Trophoblast cell (in vitro differentiated cells and primary cell): ENCODE measurements around the gene KRT76.

ENCODE experiments used
- DNase-seq, 2 donors: peaks; one replicate each; pipeline ENCODE4 v3.0.0-alpha.2; 2016
- H2AFZ ChIP-seq: 2 replicates; pipeline ENCODE4 v1.6.1; 2013; ENCODE audit warnings: low read length, moderate library complexity, mild to moderate bottlenecking; ENCODE audit not compliant: insufficient read depth, poor library complexity
- H2AK5ac ChIP-seq: 2 replicates; pipeline ENCODE4 v1.6.1; 2013; ENCODE audit warnings: mild to moderate bottlenecking, low read length
- H2BK120ac ChIP-seq: 2 replicates; pipeline ENCODE4 v1.6.1; 2013; ENCODE audit warnings: low read length, mild to moderate bottlenecking, moderate library complexity; ENCODE audit not compliant: insufficient read depth, poor library complexity
- H2BK12ac ChIP-seq: 2 replicates; pipeline ENCODE4 v1.6.1; 2013; ENCODE audit warnings: mild to moderate bottlenecking, low read length, moderate library complexity
- H2BK5ac ChIP-seq: 2 replicates; pipeline ENCODE4 v1.6.1; 2013; ENCODE audit warnings: low read length, low read depth, moderate library complexity, mild to moderate bottlenecking; ENCODE audit not compliant: poor library complexity
- H3K14ac ChIP-seq: 2 replicates; pipeline ENCODE4 v1.6.1; 2013; ENCODE audit warnings: mild to moderate bottlenecking, low read length
- H3K18ac ChIP-seq: 2 replicates; pipeline ENCODE4 v1.6.1; 2013; ENCODE audit warnings: mild to moderate bottlenecking, low read length
- H3K23ac ChIP-seq: 2 replicates; pipeline ENCODE4 v1.6.1; 2013; ENCODE audit warnings: low read length
- H3K27ac ChIP-seq: 2 replicates; pipeline ENCODE4 v1.5.1; 2013; ENCODE audit warnings: low read depth, mild to moderate bottlenecking, inconsistent platforms, low read length, moderate library complexity
- H3K27me3 ChIP-seq: 2 replicates; pipeline ENCODE4 v1.6.1; 2013; ENCODE audit warnings: inconsistent platforms, mild to moderate bottlenecking, low read length, moderate library complexity; ENCODE audit not compliant: insufficient read depth
- H3K36me3 ChIP-seq, 2 experiments: 1 replicate in 1 of 2; 2 replicates in 1 of 2; pipeline ENCODE4 v1.6.1; 2013; ENCODE audit warnings: low read length in 2 of 2, mild to moderate bottlenecking in 2 of 2, moderate library complexity in 1 of 2; ENCODE audit not compliant: insufficient read depth in 2 of 2, control insufficient read depth in 1 of 2
- H3K4ac ChIP-seq: 2 replicates; pipeline ENCODE4 v1.6.1; 2013; ENCODE audit warnings: low read depth, mild to moderate bottlenecking, low read length, moderate library complexity
- H3K4me1 ChIP-seq, 2 experiments: 1 replicate in 1 of 2; 2 replicates in 1 of 2; pipeline ENCODE4 v1.6.1; 2013; ENCODE audit warnings: low read length in 2 of 2, mild to moderate bottlenecking in 2 of 2, moderate library complexity in 1 of 2; ENCODE audit not compliant: insufficient read depth in 2 of 2, control insufficient read depth in 1 of 2
- H3K4me2 ChIP-seq: 2 replicates; pipeline ENCODE4 v1.6.1; 2013; ENCODE audit warnings: inconsistent platforms, mild to moderate bottlenecking, low read length, moderate library complexity
- H3K4me3 ChIP-seq: 2 replicates; pipeline ENCODE4 v1.5.1; 2013; ENCODE audit warnings: mild to moderate bottlenecking, low read depth, low read length, inconsistent platforms
- H3K79me1 ChIP-seq: one replicate; pipeline ENCODE4 v1.6.1; 2013; ENCODE audit warnings: low read length
- H3K79me2 ChIP-seq: 2 replicates; pipeline ENCODE4 v1.6.1; 2013; ENCODE audit warnings: low read length, mild to moderate bottlenecking; ENCODE audit not compliant: control insufficient read depth, insufficient read depth, poor library complexity
- H3K9ac ChIP-seq: 2 replicates; pipeline ENCODE4 v1.6.1; 2013; ENCODE audit warnings: mild to moderate bottlenecking, low read length
- H3K9me3 ChIP-seq: 2 replicates; pipeline ENCODE4 v1.6.1; 2013; ENCODE audit warnings: low read depth, mild to moderate bottlenecking, control low read depth, inconsistent platforms, low read length; ENCODE audit not compliant: insufficient read depth
- H4K12ac ChIP-seq: 2 replicates; pipeline ENCODE4 v1.6.1; 2013; ENCODE audit warnings: low read depth, mild to moderate bottlenecking, low read length, moderate library complexity
- H4K8ac ChIP-seq: 2 replicates; pipeline ENCODE4 v1.6.1; 2013; ENCODE audit warnings: low read depth, mild to moderate bottlenecking, low read length, moderate library complexity
- H4K91ac ChIP-seq: one replicate; pipeline ENCODE4 v1.6.1; 2013; ENCODE audit warnings: low read depth, mild to moderate bottlenecking, low read length, moderate library complexity
- WGBS: extraction: QIAGEN DNeasy Blood & Tissue Kit; methylation state at CpG from one replicate; pipeline ENCODE4 v1.1.7; 2013; ENCODE audit warnings: missing lambda C conversion rate; ENCODE audit not compliant: insufficient read length, insufficient coverage; ENCODE audit errors: extremely low coverage; 5-methylcytosine and 5-hydroxymethylcytosine counted together

The KRT76 gene

DNA sequence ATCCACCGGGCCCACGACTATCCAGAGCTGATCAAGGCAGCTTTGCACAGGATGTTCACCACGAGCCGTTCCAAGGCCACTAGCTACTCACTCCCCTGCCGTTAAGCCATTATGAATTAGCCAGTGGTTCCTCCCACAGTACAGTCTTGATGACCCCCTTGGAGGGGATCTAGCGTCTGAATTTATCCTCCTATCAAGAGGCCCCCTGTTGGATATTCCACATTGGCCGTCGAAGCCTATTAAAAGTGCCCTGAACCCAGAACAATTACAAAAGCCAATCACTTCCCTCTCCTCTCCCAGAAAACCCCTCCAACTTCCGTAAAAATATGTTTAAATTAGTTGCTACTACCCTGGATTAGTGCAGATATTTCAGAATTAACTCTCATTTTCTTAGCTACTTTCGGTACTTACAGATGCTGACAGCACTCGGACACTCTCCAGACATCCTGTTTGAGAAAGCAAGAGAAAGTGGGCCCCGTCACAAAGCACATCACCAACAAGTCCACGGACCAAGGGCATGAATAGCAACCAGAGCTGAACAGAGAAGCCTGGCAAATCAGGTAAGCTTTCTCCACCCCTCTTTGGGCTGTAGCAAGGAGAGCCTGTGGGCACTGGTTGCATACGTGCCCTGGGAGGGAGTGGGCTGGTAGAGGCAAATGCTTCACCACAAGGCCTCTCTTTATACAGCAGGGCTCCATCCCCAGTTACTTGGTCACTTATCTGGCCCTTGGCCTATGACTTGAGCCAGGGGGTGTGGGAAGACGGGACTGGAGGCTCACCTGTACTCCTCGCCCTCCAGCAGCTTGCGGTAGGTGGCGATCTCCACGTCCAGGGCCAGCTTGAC lies 13.5 kb upstream of the KRT76 start:
- Histone ChIP-seq H2AFZ (no peak overlapping the region), H3K18ac (no peak overlapping the region), H4K12ac (no peak overlapping the region), H3K79me2 (no peaks in the 10 kb centered on the region), H3K79me1 (no peaks in the 10 kb centered on the region), H2BK12ac (no peak overlapping the region), H2BK5ac (no peak overlapping the region), H2BK120ac (no peak overlapping the region), H3K36me3 (no peaks in the 10 kb centered on the region), H3K4me3 (no peak overlapping the region), H3K27ac (no peak overlapping the region), H2AK5ac (no peak overlapping the region), H3K9me3 (peaks cover 2% of the 10 kb centered on the region), H3K4me2 (no peak overlapping the region), H4K8ac (no peak overlapping the region), H3K4ac (no peak overlapping the region), H3K23ac (no peak overlapping the region), H3K14ac (no peak overlapping the region), H3K9ac (no peak overlapping the region), H4K91ac (no peak overlapping the region), H3K27me3 (no peaks in the 10 kb centered on the region), H3K4me1 (no peaks in the 10 kb centered on the region)
- WGBS, result no CpG with 5 or more reads among the region's 19 CpGs
- no peak for DNase-seq

DNA sequence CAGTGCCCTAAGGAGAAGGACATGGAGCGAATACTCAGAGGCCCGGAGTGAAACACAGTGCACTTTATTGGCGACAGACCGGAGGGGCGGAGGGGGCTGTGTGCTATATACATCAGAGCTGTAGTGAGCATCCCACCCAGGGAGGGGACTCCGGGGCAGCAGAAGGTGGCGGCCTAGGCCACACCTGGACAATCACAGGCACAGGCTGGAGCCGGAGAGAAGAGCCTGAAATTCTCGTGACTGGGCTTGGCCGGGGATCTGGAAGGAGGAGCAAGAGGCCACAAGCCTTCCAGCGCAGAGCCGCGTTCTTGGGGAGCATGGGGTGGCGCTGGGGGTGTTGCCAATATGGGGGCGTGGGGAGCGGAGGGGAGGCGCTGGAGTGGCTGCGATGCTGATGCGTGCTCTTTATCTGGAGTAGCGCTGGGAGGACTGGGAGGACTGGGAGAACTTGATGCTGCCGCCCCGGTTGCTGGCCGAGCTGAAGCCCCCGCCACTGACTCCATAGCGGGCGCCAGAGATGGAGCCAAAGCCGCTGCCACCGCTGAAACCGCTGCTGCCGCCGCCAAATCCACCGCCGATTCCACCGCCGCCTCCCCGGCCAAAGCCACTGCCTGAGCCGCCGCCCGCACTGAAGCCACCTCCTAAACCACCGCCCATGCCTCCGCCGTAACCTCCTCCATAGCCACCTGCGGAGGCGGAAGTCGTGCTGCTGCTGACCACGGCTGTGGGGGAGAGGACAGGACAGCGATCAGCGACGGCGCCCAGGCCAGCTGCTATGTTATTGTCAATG lies 12.7 kb upstream of the KRT76 start:
- Histone ChIP-seq H3K36me3 (no peaks in the 10 kb centered on the region), H2BK120ac (no peak overlapping the region), H3K4me3 (no peak overlapping the region), H3K4me1 (no peaks in the 10 kb centered on the region), H2AFZ (no peak overlapping the region), H4K8ac (no peak overlapping the region), H2BK12ac (no peak overlapping the region), H3K9me3 (peaks cover 2% of the 10 kb centered on the region), H3K27ac (no peak overlapping the region), H3K9ac (no peak overlapping the region), H2AK5ac (no peak overlapping the region), H3K4me2 (no peak overlapping the region), H3K4ac (no peak overlapping the region), H3K18ac (no peak overlapping the region), H3K23ac (no peak overlapping the region), H3K14ac (no peak overlapping the region), H3K79me2 (no peaks in the 10 kb centered on the region), H4K12ac (no peak overlapping the region), H3K79me1 (no peaks in the 10 kb centered on the region), H4K91ac (no peak overlapping the region), H3K27me3 (no peaks in the 10 kb centered on the region), H2BK5ac (no peak overlapping the region)
- DNase-seq, result peak; percentile 8 to 59
- WGBS, result no CpG with 5 or more reads among the region's 50 CpGs

DNA sequence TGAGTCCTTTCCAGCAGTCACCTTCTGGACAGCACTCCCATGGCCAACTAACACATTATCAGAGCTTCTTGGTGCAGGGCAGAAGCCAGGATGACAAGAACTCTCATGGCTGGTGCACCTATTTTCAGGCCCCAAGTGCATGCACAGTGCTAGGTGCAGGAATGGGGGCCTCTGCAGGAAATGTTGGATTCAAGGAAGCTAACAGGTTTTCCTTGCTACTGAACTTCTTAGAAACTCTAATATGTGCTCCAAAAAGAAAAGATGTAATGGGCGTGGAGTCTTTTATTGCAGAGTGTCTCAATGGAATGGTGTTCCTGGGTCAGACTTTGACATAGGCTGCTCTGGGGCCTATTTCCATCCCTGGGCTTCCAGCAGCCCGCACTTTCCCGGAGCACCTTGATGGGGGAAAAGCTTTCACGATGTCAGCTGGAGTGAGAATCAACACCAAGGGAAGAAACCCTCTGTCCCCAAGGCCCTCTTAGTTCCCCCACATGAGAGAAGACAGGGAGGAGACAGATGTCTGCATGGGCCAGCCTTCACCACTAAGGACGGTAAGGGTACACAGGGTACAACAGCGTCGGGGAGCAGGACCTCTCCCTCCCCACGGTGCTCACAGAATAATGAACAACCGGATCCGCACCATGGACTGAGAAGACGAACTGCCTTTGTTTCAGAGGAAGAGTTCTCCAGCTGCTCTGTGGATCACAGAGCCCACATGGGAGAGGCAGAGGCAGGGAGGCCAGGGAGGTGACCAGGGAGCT lies 11.9 kb upstream of the KRT76 start:
- Histone ChIP-seq H3K23ac (no peak overlapping the region), H2BK12ac (no peak overlapping the region), H3K27me3 (no peaks in the 10 kb centered on the region), H3K4me1 (no peaks in the 10 kb centered on the region), H3K18ac (no peak overlapping the region), H2BK120ac (no peak overlapping the region), H3K9me3 (peaks cover 2% of the 10 kb centered on the region), H4K91ac (no peak overlapping the region), H3K4me3 (no peak overlapping the region), H3K4ac (no peak overlapping the region), H3K14ac (no peak overlapping the region), H2BK5ac (no peak overlapping the region), H3K9ac (no peak overlapping the region), H2AK5ac (no peak overlapping the region), H3K4me2 (no peak overlapping the region), H4K8ac (no peak overlapping the region), H2AFZ (no peak overlapping the region), H3K79me1 (no peaks in the 10 kb centered on the region), H3K79me2 (no peaks in the 10 kb centered on the region), H3K36me3 (no peaks in the 10 kb centered on the region), H4K12ac (no peak overlapping the region), H3K27ac (no peak overlapping the region)
- WGBS, result no CpG with 5 or more reads among the region's 11 CpGs
- DNase-seq, result no peak

GRCh38 chr12:52788192-52788875 lies 11.2 kb upstream of the KRT76 start:
- H3K27me3 ChIP-seq, result no peaks in the 10 kb centered on the region
- no peak overlapping the region for H2AFZ ChIP-seq
- WGBS, result no CpG with 5 or more reads among the region's 6 CpGs
- no peaks in the 10 kb centered on the region for H3K79me2 ChIP-seq
- no peak overlapping the region for H4K91ac ChIP-seq
- H3K14ac ChIP-seq, result no peak overlapping the region
- no peak for DNase-seq
- H4K8ac ChIP-seq, result no peak overlapping the region
- no peak overlapping the region for H3K4me3 ChIP-seq
- no peak overlapping the region for H2BK120ac ChIP-seq
- no peak overlapping the region for H4K12ac ChIP-seq
- H3K18ac ChIP-seq, result no peak overlapping the region
- no peaks in the 10 kb centered on the region for H3K79me1 ChIP-seq
- H2BK12ac ChIP-seq, result no peak overlapping the region
- H3K23ac ChIP-seq, result no peak overlapping the region
- H3K4me2 ChIP-seq, result no peak overlapping the region
- no peaks in the 10 kb centered on the region for H3K36me3 ChIP-seq
- no peaks in the 10 kb centered on the region for H3K9me3 ChIP-seq
- no peaks in the 10 kb centered on the region for H3K4me1 ChIP-seq
- no peak overlapping the region for H3K4ac ChIP-seq
- no peak overlapping the region for H2AK5ac ChIP-seq
- no peak overlapping the region for H2BK5ac ChIP-seq
- H3K9ac ChIP-seq, result no peak overlapping the region
- no peak overlapping the region for H3K27ac ChIP-seq
